ENCODE results near the gene PDGFB. TPM values are rescaled to one million over a fixed set of nuclear protein-coding genes. Genes with fewer than 3 reads are reported as not detected.

PDGFB gene
- total RNA-seq, 1 experiment from 2014 or later, result 13.1 TPM

DNA sequence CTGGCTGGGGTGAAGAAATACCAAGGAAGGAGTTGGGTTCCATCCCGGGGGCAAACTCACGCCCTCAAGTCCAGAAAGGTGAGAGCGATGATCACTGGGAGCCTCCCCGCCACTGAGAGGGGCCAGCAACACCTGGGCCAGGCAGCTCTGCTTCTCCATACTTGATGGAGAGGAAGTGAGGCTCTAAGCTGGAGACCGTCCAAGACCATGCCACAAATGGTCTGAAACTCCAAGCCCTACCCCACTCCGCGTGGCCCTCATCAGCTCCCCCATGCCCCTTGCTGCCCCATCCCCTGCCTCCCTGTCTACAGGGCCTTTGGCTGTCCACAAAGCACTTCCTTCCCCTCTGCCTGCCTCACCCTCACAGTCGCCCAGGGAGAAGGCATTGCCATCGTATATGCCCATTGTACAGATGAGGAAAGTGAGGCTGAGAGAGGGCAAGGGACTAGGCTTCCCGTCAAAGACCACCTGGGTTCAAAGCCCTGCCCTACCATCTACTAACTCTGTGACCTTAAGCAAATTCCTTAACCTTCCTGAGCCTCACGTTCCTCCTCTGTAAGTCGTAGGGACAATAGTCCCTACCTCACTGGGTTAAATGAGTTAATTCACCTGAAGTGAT is 4.4 kb upstream of the PDGFB start:
- BruUV-seq (replicated peaks), result no TSS peak
- no peak for ATAC-seq
- POLR2A ChIA-PET, result no interaction called here
- peaks cover 24 to 51% of the 10 kb centered on the region in 2 experiments for H3K4me1 ChIP-seq (ENCODE audit: control insufficient read depth in 1 of 2, insufficient read depth in 2 of 2, low read length in 2 of 2)
- H4K20me1 ChIP-seq (ENCODE audit: insufficient read depth), result no peaks in the 10 kb centered on the region
- H3K9ac ChIP-seq (ENCODE audit: low read length), result no peak overlapping the region
- TF ChIP-seq FOSL1 (IDR thresholded peaks at IDR 0.05; ENCODE audit: low read depth), result no peak
- H2AFZ ChIP-seq (ENCODE audit: low read depth, low read length, poor library complexity, severe bottlenecking), result no peak overlapping the region
- no peak overlapping the region for H3K4me3 ChIP-seq (replicated peaks in 1 of 2; ENCODE audit: low read depth in 1 of 2, low read length in 2 of 2)
- no peak overlapping the region for H3K27ac ChIP-seq (ENCODE audit: low read depth, low read length)
- H3K79me2 ChIP-seq (ENCODE audit: insufficient read depth, low read length), result 0 out of 2 replicates have a peak, but pooled peaks cover under 1% of the 10 kb centered on the region
- H3K9me2 ChIP-seq (ENCODE audit: insufficient read depth), result no peaks in the 10 kb centered on the region
- RAD21 ChIA-PET (ENCODE audit: low non-redundant PET in 1 of 2, low total read pairs in 2 of 2, uncharacterized antibody in 2 of 2, unreplicated experiment in 2 of 2), result interaction anchor here in 1 of 2 experiments (0.5 to 1.6 kb wide), 2 partner anchors 43 to 570 kb away, joined by 4 to 5 read pairs; no protein-coding TSS in a partner anchor
- no peak overlapping the region for H3K4me2 ChIP-seq (ENCODE audit: low read length)
- intact Hi-C loops (cut with micrococcal nuclease), result no loop called here
- no peak for DNase-seq (ENCODE audit: low read depth, low spot score)
- no peaks in the 10 kb centered on the region for H3K27me3 ChIP-seq (ENCODE audit: insufficient read depth, low read length)
- CTCF ChIA-PET, result no interaction called here
- H3K9me3 ChIP-seq (ENCODE audit: control insufficient read depth in 1 of 2, insufficient read depth in 1 of 2, low read depth in 1 of 2, low read length in 2 of 2), result no peaks in the 10 kb centered on the region
- H3K36me3 ChIP-seq (ENCODE audit: control insufficient read depth in 1 of 2, insufficient read depth in 2 of 2, low read length in 2 of 2), result no peaks in the 10 kb centered on the region

DNA sequence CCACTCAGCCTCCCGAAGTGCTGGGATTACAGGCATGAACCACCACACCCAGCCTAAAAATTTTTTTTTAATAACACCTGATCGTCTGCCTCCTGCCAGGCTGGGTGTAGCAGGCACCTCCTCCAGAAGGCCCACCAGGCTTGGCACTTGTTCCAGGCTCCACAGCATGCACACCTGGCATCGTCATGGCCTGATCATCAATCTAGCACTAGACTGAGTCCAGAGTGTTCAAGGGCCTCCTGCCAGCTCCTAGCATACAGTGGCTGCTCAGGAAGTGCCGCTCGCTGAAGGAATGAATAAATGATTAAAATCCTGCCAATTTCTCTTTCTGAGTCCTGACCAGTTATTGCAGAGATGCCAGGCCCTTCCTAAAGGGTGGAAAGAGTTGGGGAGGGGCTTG is 3.5 kb upstream of the PDGFB start:
- H4K20me1 ChIP-seq (ENCODE audit: insufficient read depth), result no peaks in the 10 kb centered on the region
- no peak overlapping the region for H3K27ac ChIP-seq (ENCODE audit: low read depth, low read length)
- ChIA-PET RAD21 (ENCODE audit: low non-redundant PET in 1 of 2, low total read pairs in 2 of 2, uncharacterized antibody in 2 of 2, unreplicated experiment in 2 of 2) (no interaction called here), POLR2A (no interaction called here), CTCF (no interaction called here)
- H2AFZ ChIP-seq (ENCODE audit: low read depth, low read length, poor library complexity, severe bottlenecking), result no peak overlapping the region
- BruUV-seq (replicated peaks), result no TSS peak
- no peak overlapping the region for H3K4me2 ChIP-seq (ENCODE audit: low read length)
- H3K27me3 ChIP-seq (ENCODE audit: insufficient read depth, low read length), result no peaks in the 10 kb centered on the region
- TF ChIP-seq POLR2AphosphoS5 (IDR thresholded peaks at IDR 0.05; ENCODE audit: low read depth, low read length) (no peak), ZFX (IDR thresholded peaks at IDR 0.05) (no peak), ZNF274 (IDR thresholded peaks at IDR 0.05; ENCODE audit: low read depth, low read length) (no peak), RAD21 (IDR thresholded peaks at IDR 0.05; ENCODE audit: low read depth) (no peak), CBX3 (IDR thresholded peaks at IDR 0.05; ENCODE audit: low read depth) (no peak), SRF (IDR thresholded peaks at IDR 0.05; ENCODE audit: low read depth) (no peak), JUND (IDR thresholded peaks at IDR 0.05) (no peak), SIN3A (IDR thresholded peaks at IDR 0.05; ENCODE audit: low read depth) (no peak), EZH2phosphoT487 (IDR thresholded peaks at IDR 0.05; ENCODE audit: borderline replicate concordance) (no peak), TCF7L2 (IDR thresholded peaks at IDR 0.05; ENCODE audit: borderline replicate concordance, extremely low read depth, insufficient read depth, insufficient read length) (no peak), POLR2A (IDR thresholded peaks at IDR 0.05; ENCODE audit: borderline replicate concordance, extremely low read depth, insufficient read depth, insufficient read length) (no peak)
- TF ChIP-seq, protein P1, sequence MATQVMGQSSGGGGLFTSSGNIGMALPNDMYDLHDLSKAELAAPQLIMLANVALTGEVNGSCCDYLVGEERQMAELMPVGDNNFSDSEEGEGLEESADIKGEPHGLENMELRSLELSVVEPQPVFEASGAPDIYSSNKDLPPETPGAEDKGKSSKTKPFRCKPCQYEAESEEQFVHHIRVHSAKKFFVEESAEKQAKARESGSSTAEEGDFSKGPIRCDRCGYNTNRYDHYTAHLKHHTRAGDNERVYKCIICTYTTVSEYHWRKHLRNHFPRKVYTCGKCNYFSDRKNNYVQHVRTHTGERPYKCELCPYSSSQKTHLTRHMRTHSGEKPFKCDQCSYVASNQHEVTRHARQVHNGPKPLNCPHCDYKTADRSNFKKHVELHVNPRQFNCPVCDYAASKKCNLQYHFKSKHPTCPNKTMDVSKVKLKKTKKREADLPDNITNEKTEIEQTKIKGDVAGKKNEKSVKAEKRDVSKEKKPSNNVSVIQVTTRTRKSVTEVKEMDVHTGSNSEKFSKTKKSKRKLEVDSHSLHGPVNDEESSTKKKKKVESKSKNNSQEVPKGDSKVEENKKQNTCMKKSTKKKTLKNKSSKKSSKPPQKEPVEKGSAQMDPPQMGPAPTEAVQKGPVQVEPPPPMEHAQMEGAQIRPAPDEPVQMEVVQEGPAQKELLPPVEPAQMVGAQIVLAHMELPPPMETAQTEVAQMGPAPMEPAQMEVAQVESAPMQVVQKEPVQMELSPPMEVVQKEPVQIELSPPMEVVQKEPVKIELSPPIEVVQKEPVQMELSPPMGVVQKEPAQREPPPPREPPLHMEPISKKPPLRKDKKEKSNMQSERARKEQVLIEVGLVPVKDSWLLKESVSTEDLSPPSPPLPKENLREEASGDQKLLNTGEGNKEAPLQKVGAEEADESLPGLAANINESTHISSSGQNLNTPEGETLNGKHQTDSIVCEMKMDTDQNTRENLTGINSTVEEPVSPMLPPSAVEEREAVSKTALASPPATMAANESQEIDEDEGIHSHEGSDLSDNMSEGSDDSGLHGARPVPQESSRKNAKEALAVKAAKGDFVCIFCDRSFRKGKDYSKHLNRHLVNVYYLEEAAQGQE (IDR thresholded peaks at IDR 0.05; ENCODE audit: low read depth), result no peak
- TF ChIP-seq, protein P2, sequence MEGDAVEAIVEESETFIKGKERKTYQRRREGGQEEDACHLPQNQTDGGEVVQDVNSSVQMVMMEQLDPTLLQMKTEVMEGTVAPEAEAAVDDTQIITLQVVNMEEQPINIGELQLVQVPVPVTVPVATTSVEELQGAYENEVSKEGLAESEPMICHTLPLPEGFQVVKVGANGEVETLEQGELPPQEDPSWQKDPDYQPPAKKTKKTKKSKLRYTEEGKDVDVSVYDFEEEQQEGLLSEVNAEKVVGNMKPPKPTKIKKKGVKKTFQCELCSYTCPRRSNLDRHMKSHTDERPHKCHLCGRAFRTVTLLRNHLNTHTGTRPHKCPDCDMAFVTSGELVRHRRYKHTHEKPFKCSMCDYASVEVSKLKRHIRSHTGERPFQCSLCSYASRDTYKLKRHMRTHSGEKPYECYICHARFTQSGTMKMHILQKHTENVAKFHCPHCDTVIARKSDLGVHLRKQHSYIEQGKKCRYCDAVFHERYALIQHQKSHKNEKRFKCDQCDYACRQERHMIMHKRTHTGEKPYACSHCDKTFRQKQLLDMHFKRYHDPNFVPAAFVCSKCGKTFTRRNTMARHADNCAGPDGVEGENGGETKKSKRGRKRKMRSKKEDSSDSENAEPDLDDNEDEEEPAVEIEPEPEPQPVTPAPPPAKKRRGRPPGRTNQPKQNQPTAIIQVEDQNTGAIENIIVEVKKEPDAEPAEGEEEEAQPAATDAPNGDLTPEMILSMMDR (IDR thresholded peaks at IDR 0.05 in 2 of 3, conservative IDR thresholded peaks at IDR 0.05 in 1 of 3; ENCODE audit: borderline replicate concordance in 1 of 3, insufficient read depth in 1 of 3, low read depth in 2 of 3, low read length in 2 of 3), result no peak
- H3K9me2 ChIP-seq (ENCODE audit: insufficient read depth), result no peaks in the 10 kb centered on the region
- intact Hi-C loops (cut with micrococcal nuclease), result no loop called here
- DNase-seq (ENCODE audit: low read depth, low spot score) (no peak), ATAC-seq (no peak)
- H3K9ac ChIP-seq (ENCODE audit: low read length), result no peak overlapping the region
- no peaks in the 10 kb centered on the region for H3K9me3 ChIP-seq (ENCODE audit: control insufficient read depth in 1 of 2, insufficient read depth in 1 of 2, low read depth in 1 of 2, low read length in 2 of 2)
- no peak overlapping the region for H3K4me3 ChIP-seq (replicated peaks in 1 of 2; ENCODE audit: low read depth in 1 of 2, low read length in 2 of 2)
- H3K79me2 ChIP-seq (ENCODE audit: insufficient read depth, low read length), result peaks cover 9% of the 10 kb centered on the region; the same call in 1 of the 2 replicates
- H3K4me1 ChIP-seq (ENCODE audit: control insufficient read depth in 1 of 2, insufficient read depth in 2 of 2, low read length in 2 of 2), result peaks cover 18 to 42% of the 10 kb centered on the region in 2 experiments
- no peaks in the 10 kb centered on the region for H3K36me3 ChIP-seq (ENCODE audit: control insufficient read depth in 1 of 2, insufficient read depth in 2 of 2, low read length in 2 of 2)

Measured in HCT116 (cell line).